Measurements from ENCODE around the gene FLNB. TPM values are rescaled to one million over a fixed set of nuclear protein-coding genes. Genes with fewer than 3 reads are reported as not detected.

The FLNB gene
- total and polyA plus RNA-seq, 2 of the 4 experiments (the other 2 are of a cell fraction) = 78.0 to 136 TPM

GRCh38 chr3:58009749-58010535 lies 1.7 kb downstream of the FLNB start:
- intact Hi-C loops (cut with micrococcal nuclease) = loop anchor here (1.0 to 5.0 kb wide), 8 partner anchors 48 to 292 kb away; no protein-coding TSS in a partner anchor
- CTCF ChIA-PET = interaction anchor here (0.5 to 2.7 kb wide), 2 partner anchors 15 to 49 kb away, joined by 3 to 13 read pairs; no protein-coding TSS in a partner anchor
- peaks cover 26% of the 10 kb centered on the region for H3K4me1 ChIP-seq (ENCODE audit: control insufficient read depth, insufficient read depth, low read length)

More at GRCh38 chr3:58009749-58010535, 1.7 kb downstream of the FLNB start:
- H3K23ac ChIP-seq (ENCODE audit: low read depth, low read length) = peak overlapping the region; percentile 100
- dilution Hi-C loops (cut with HindIII; ENCODE audit: low sequenced_read_pairs, unreplicated experiment) = no loop called here
- peak overlapping the region; percentile 80 for H3K27ac ChIP-seq (ENCODE audit: insufficient read depth, low read length)
- peaks cover 0 to 70% of the 10 kb centered on the region in 2 experiments; a peak in 2 of 4 replicates for H3K79me1 ChIP-seq (ENCODE audit: low read depth in 1 of 2, low read length in 2 of 2)
- no peak for ATAC-seq (ENCODE audit: low read depth)
- peak overlapping the region; percentile 31; the same call in 1 of the 2 replicates for H4K5ac ChIP-seq (ENCODE audit: low read depth, low read length)
- H4K20me1 ChIP-seq (ENCODE audit: insufficient read depth, low read length) = peaks cover 66% of the 10 kb centered on the region
- H3K36me3 ChIP-seq (ENCODE audit: control insufficient read depth, insufficient read depth, low read length) = no peaks in the 10 kb centered on the region
- H4K8ac ChIP-seq (ENCODE audit: low read depth in 2 of 2, low read length in 2 of 2) = peak overlapping the region in 1 of 2 experiments; percentile 52; a peak in 2 of 4 replicates
- H4K91ac ChIP-seq (ENCODE audit: insufficient read depth, low read depth, low read length) = peak overlapping the region; percentile 73
- H3K27me3 ChIP-seq (ENCODE audit: control insufficient read depth, insufficient read depth, low read length) = no peaks in the 10 kb centered on the region
- peak overlapping the region; percentile 99 for H3K4ac ChIP-seq (ENCODE audit: low read depth, low read length)
- no peak for TF ChIP-seq CHD1 (IDR thresholded peaks at IDR 0.05; ENCODE audit: low read depth, low read length)
- TF ChIP-seq POLR2A (IDR thresholded peaks at IDR 0.05; ENCODE audit: low read depth, low read length) = no peak
- TF ChIP-seq RFX5 (IDR thresholded peaks at IDR 0.05; ENCODE audit: low read depth, low read length) = no peak
- TF ChIP-seq ELK1 (IDR thresholded peaks at IDR 0.05; ENCODE audit: borderline replicate concordance, low read depth, low read length) = no peak
- no peak for TF ChIP-seq CTCF (conservative IDR thresholded peaks at IDR 0.05; ENCODE audit: low read depth, low read length)
- no peak; the same call in 1 of the 2 replicates for TF ChIP-seq MXI1 (IDR thresholded peaks at IDR 0.05; ENCODE audit: borderline replicate concordance, low read depth, low read length)
- no peak for TF ChIP-seq NFE2L2 (IDR thresholded peaks at IDR 0.05; ENCODE audit: low read depth, low read length)
- H3K9me3 ChIP-seq (ENCODE audit: control insufficient read depth, insufficient read depth, low read length) = no peaks in the 10 kb centered on the region
- peak overlapping the region; percentile 95 for H3K4me3 ChIP-seq (ENCODE audit: insufficient read depth, low read depth, low read length)
- H3K9ac ChIP-seq (ENCODE audit: low read depth, low read length) = peak overlapping the region; percentile 91
- peak overlapping the region; percentile 69 for H2AK5ac ChIP-seq (ENCODE audit: low read depth, low read length)
- in situ Hi-C loops (cut with MboI; ENCODE audit: low sequenced_read_pairs) = loop anchor here (10.0 kb wide), 1 partner anchor 295 kb away; the partner anchor contains the start of genes HTD2 and RPP14
- DNase-seq = no peak
- H2AK9ac ChIP-seq (replicated peaks; ENCODE audit: low read depth, low read length, poor library complexity) = peak overlapping the region; percentile 94
- POLR2A ChIA-PET (ENCODE audit: unreplicated experiment) = no interaction called here
- no TSS peak for BruUV-seq (replicated peaks)
- peak overlapping the region; percentile 89 for H2BK5ac ChIP-seq (ENCODE audit: low read depth, low read length, poor library complexity, severe bottlenecking)
- peak overlapping the region; percentile 68 for H3K56ac ChIP-seq (ENCODE audit: extremely low read depth, insufficient read depth, low read length)
- H3K18ac ChIP-seq (ENCODE audit: low read depth, low read length) = peak overlapping the region; percentile 37
- H3K14ac ChIP-seq (replicated peaks; ENCODE audit: low read depth, low read length) = peak overlapping the region; percentile 99
- H2BK20ac ChIP-seq (ENCODE audit: low read depth, low read length) = peak overlapping the region; percentile 18
- peaks cover 39% of the 10 kb centered on the region for H3K9me1 ChIP-seq (ENCODE audit: insufficient read depth, low read length)
- WGBS, 2 experiments (ENCODE audit: extremely low coverage in 2 of 2, insufficient read length in 1 of 2) = 61% methylated on average over 3 of the region's 6 CpGs; no CpG with 5 or more reads in 1 of the 2 experiments
- peak overlapping the region; percentile 98 for H3K4me2 ChIP-seq (ENCODE audit: low read depth, low read length)
- H2BK120ac ChIP-seq (ENCODE audit: low read depth, low read length) = peak overlapping the region; percentile 78
- peak overlapping the region; percentile 92 for H2AFZ ChIP-seq (replicated peaks; ENCODE audit: low read length, poor library complexity)
- peak overlapping the region; percentile 33; the same call in 1 of the 3 replicates for H2BK15ac ChIP-seq (ENCODE audit: low read depth, low read length)
